GM18861 (cell line): ENCODE measurements around the gene JRKL.

Source experiments
- ATAC-seq: cut with Tn5 transposase; IDR thresholded peaks from one replicate; pipeline ENCODE4 v1.9.1; 2021; ENCODE audit not compliant: unreplicated experiment

The JRKL gene

GRCh38 chr11:96389720-96390487 is at the start of gene JRKL, which contains the start of gene CCDC82:
Gene JRKL (plus strand): TSS chr11:96390013. CDS start chr11:96390650, 637 bp downstream.
Gene CCDC82 (minus strand): TSS chr11:96389912. CDS start chr11:96384747, 5,165 bp downstream.
- peak; percentile 83 for ATAC-seq

- no peak for ATAC-seq
Measured at GRCh38 chr11:96340555-96340885, 49.3 kb upstream of the JRKL start.

DNA sequence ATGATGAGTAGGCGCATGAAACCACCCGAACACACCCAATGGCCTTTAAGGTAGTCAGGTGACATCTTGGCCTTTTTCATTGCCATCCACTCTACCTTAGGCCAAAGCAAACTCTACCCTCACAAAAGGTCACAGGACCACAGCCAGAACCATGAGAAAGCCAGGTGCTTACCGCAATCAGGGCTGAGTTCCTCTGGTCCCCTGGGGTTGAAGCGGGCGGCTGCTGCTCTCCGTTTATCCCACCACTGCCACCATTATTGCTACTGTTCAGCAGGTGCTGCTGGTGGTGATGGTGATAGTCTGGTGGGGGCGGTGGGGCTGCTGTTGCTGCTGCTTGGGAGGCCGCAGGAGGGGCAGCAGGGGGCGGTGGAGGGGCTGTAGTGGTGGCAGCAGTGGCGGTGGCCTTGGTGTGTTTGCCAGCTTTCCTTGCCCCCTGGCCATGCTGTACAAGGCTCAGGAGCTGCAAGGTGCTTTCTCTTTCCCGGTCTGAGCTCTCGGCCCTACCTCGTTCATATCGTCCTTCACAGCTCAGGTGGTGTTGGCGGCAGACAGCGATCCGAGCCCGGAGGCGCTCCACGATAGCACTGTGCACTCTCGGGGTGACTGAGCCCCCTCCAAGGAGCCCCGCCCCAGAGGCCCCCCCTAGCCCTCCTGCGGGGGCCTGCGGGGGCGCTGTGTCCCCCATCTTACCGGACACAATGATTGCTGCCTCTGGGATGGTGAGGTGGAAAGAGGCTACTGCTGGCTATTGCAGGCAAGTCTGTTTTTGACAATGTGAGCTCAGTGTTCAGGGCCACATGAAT is 48.4 kb upstream of the JRKL start:
- peak; percentile 36 for ATAC-seq

- ATAC-seq: no peak
Measured at GRCh38 chr11:96342014-96342960, 47.5 kb upstream of the JRKL start.

DNA sequence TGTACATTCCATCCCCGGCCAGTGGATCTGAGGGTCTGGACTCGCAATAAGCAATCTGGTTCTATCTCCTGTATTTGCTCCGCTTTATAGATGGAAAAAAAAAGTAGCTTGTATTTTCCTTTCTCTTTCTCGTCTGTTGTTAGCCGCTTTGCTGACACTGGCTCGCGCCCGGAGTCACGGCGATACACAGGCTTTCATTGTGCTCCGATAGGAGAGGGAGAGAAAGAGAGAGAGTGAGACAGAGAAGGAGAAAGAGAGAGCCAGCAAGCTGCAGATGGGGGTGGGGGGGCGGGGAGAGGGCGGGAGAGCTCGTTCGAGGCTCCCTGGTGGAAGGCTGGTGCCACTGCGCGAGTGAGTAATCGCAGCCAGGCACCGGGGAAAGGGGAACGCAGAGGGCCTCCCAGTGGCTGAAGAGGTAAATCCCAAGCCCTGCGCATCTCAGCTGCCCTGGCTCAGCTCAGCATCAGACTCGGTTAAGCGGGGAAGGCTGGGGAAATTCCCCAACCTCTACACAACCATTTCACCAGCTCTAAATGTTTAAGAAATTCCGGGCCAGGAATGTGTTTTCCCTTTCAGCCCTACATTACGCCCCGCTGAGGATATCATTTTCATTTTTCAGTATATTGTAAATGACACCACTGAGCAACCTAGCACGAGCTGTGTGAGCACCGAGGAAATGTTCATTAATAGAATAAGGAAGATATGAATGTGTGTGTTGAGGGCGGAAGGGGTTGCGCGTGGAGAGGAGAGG is 46.7 kb upstream of the JRKL start, which contains the start of gene MAML2:
MAML2 (minus strand) TSS at position 235 of the 751 bp plus-strand sequence. CDS start 1,300 bp downstream, outside the sequence.
- peak; percentile 67 for ATAC-seq

DNA sequence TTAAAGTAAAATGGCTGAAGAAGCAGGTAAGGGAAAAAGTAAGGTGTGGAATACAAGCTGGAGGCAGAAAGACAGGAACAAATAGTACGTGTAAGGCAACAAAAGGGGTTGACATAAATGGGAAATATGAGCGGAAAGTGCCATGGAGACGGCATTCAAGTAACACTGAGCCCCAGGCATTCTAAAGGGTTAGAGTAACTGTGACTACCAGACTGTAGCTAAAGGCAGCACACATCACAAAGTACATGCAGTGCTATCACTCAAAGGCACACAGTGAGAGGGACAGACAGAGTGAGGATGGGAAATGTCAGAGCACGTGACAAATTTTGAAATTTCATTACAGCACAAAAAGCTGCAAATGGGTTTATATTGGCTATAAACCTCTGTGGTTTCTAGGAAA is 33.0 kb upstream of the JRKL start:
- ATAC-seq: no peak

GRCh38 chr11:96357794-96358193 is 32.0 kb upstream of the JRKL start:
- no peak for ATAC-seq

DNA sequence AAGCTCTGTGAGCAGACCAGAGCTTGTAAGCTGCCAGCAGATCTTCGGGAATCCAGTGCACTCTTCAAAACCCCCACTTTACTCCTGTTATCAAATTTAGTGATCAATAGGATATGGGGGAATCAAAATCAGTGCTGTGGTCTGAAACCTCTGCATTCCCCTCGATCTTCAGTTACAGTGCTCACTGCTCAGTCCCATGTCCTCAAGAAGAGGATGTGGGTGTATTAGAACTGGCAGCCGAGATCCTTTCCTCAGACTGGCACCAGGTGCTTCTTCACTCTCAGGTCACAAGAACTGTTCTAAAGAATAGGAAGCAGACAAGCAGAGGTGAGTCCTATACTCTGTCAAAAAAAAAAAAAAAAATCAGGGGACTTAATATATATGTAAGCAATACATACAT is 31.5 kb upstream of the JRKL start:
- ATAC-seq: no peak

DNA sequence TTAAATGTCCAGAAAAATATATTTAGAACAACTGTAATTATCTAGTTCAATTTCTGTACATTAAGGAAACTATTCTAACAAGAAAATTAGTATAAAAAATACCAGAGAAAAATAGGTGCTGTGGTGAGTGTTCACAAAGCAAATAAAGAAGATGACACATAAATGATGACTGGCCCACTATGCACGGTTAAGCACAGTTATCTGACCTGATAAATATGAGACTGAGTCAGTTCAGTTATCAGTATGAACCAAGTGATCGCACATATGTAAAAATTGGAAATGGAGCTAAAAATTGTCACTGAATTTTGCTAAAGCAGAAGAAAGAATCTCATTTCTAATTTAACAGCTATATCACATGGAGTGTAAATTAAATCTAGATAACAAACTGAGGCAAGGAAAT is 28.0 kb upstream of the JRKL start:
- ATAC-seq: no peak

- ATAC-seq: no peak
Measured at GRCh38 chr11:96365493-96365892, 24.3 kb upstream of the JRKL start.

DNA sequence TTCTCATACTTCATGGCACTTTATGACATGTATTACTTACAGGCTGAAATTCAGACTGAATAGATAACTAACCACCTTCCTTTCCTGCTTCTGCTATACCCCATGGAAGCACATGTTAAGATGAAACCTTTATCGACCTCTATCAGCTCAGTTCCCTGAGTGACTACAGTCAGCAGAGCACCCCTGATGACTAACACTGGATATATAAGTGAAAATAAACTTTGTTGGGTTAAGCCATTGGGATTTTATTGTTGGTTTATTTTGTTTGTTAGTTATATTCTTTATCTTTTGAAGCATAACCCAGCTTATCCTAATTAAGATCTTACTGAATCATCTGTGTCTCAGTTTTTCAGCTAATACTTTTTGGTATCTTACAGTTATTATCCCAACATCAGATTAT is 23.8 kb upstream of the JRKL start:
- ATAC-seq: no peak

DNA sequence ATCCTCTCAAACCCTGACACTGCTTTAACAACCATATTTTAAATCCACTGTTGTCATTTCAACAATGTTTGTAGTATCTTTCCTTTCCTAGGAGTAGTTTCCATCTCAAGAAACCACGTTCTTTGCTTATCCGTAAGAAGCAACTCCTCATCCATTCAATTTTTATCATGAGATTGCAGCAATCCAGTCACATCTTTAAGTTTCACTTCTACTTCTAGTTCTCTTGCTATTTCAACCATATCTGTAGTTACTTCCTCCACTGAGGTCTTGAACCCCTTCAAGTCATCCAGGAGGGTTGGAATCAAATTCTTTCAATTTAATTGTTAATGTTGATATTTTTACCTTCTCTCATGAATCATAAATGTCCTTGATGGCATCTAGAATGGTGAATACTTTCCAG is 22.5 kb upstream of the JRKL start:
- ATAC-seq: no peak

DNA sequence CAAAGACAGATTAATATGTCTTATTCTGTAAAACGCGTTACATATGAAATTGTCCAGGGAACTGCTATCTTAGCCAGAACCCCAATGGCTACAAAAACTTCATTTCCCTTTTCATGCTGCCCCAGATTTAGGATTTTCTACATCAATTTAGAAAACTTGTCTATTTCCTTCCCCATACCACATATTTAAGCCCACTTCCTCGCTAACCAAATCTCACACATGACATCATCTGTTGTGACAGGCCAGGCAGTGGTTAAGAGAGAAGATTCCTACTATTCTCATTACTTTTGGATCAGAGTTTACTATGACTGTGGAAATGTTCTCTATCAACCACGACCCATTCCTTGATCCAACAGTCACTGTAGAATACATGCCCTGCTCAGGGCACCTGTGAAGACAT is 16.0 kb upstream of the JRKL start:
- no peak for ATAC-seq

- no peak for ATAC-seq
Measured at GRCh38 chr11:96376796-96377195, 13.0 kb upstream of the JRKL start.

GRCh38 chr11:96384156-96384555 is 5.7 kb upstream of the JRKL start:
- ATAC-seq: no peak

- ATAC-seq: no peak
Measured at GRCh38 chr11:96385187-96385586, 4.6 kb upstream of the JRKL start.

GRCh38 chr11:96388891-96389719 is 708 bp upstream of the JRKL start:
- ATAC-seq: peak; percentile 34

DNA sequence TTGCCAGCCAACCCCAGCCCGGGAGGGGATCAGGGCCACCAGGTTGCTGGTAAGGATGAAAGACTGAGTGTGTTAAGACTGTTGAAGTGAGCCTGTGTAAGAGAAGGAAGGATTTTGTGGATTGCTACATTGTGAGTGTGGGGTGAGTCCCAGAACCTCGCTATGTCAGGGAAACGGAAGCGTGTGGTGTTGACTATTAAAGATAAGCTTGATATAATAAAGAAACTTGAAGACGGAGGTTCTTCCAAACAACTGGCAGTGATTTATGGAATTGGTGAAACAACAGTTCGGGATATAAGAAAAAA is 627 bp downstream of the JRKL start:
- ATAC-seq: no peak

GRCh38 chr11:96391698-96392307 is 2.0 kb downstream of the JRKL start:
- no peak for ATAC-seq
